Osteoblast (primary cell): ENCODE results near the gene CPEB3. TPM values are rescaled to one million over a fixed set of nuclear protein-coding genes. Genes with fewer than 3 reads are reported as not detected.
"Not testable (repeated sequence)": the region's sequence is repeated elsewhere in the genome, so short reads cannot be mapped to it uniquely, and the experiment has no call there.

Experiments used
- DNase-seq: peaks from one replicate; pipeline ENCODE4 v3.0.0; 2011; ENCODE audit warnings: low spot score, mixed read lengths; ENCODE audit not compliant: insufficient read length; ENCODE audit errors: missing footprints
- H2AFZ ChIP-seq: 2 replicates; pipeline ENCODE4 v1.6.0; 2011; ENCODE audit warnings: mild to moderate bottlenecking, low read length
- H3K27ac ChIP-seq: 2 replicates; pipeline ENCODE4 v1.5.1; 2011; ENCODE audit warnings: mild to moderate bottlenecking, low read depth, low read length, moderate library complexity
- H3K27me3 ChIP-seq: 2 replicates; pipeline ENCODE4 v1.6.0; 2012; ENCODE audit warnings: mild to moderate bottlenecking, control low read depth, inconsistent platforms, low read length, moderate library complexity; ENCODE audit not compliant: insufficient read depth
- H3K36me3 ChIP-seq: 2 replicates; pipeline ENCODE4 v1.5.1; 2011; ENCODE audit warnings: mild to moderate bottlenecking, low read length, control low read depth, moderate library complexity; ENCODE audit not compliant: insufficient read depth
- H3K4me1 ChIP-seq: 2 replicates; pipeline ENCODE4 v1.5.1; 2011; ENCODE audit warnings: mild to moderate bottlenecking, low read length, control low read depth, moderate library complexity; ENCODE audit not compliant: insufficient read depth
- H3K4me2 ChIP-seq: 2 replicates; pipeline ENCODE4 v1.6.0; 2011; ENCODE audit warnings: mild to moderate bottlenecking, low read length; ENCODE audit not compliant: insufficient read depth
- H3K4me3 ChIP-seq: fragments of 200-600 bp; sonication (generic); 3 replicates; pipeline ENCODE4 v1.5.1; 2012; ENCODE audit warnings: mild to moderate bottlenecking, low read length, inconsistent platforms; ENCODE audit not compliant: insufficient read depth
- H3K79me2 ChIP-seq: 2 replicates; pipeline ENCODE4 v1.6.0; 2012; ENCODE audit warnings: mild to moderate bottlenecking, low read length, control low read depth, inconsistent platforms; ENCODE audit not compliant: insufficient read depth
- H3K9me3 ChIP-seq: 2 replicates; pipeline ENCODE4 v1.5.1; 2011; ENCODE audit warnings: low read depth, low read length, control low read depth
- H4K20me1 ChIP-seq: 2 replicates; pipeline ENCODE4 v1.6.0; 2012; ENCODE audit warnings: mild to moderate bottlenecking, low read length, control low read depth; ENCODE audit not compliant: insufficient read depth
- total RNA-seq: library from RNA; depleted of rRNA; stranded (reverse); fragments of >200 nt; gene quantifications from 2 replicates; pipeline ENCODE4 v1.2.3, GENCODE V29; 2012
- TF ChIP-seq, protein P1 (sequence below): IDR thresholded peaks from 2 replicates; pipeline ENCODE4 v1.5.1; 2011; ENCODE audit warnings: mild to moderate bottlenecking, low read depth, low read length, moderate library complexity; ENCODE audit errors: extremely low read depth

Gene CPEB3
- total RNA-seq, 1 donor, result 1.1 TPM

DNA sequence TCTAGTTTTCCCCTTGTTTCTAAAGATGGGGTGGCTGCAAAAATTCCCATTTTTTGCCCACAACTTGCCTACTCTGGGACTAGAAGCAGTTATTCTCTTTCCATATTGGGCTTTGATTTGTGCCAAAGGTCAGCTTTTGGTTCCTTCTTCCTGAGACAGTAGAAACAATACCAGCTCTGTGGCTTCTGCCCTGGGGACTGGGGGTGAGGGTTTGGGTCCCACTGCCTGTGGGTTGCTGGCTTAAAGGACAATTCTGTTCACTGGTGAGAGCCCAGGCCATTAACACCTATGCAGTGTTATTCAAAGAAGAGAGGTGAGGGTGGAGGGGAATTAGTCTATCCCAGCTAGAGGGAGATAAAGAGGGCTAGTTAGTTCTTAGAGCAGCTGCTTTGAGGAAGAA, 171.5 kb downstream of the CPEB3 start:
- Histone ChIP-seq H2AFZ (no peak overlapping the region), H3K4me1 (peaks cover 6% of the 10 kb centered on the region), H3K9me3 (no peaks in the 10 kb centered on the region), H3K27ac (no peak overlapping the region), H3K27me3 (no peaks in the 10 kb centered on the region), H3K36me3 (no peaks in the 10 kb centered on the region), H3K79me2 (no peaks in the 10 kb centered on the region), H3K4me2 (no peak overlapping the region), H4K20me1 (no peaks in the 10 kb centered on the region), H3K4me3 (no peak overlapping the region)
- DNase-seq, result no peak
- TF ChIP-seq, protein P1, sequence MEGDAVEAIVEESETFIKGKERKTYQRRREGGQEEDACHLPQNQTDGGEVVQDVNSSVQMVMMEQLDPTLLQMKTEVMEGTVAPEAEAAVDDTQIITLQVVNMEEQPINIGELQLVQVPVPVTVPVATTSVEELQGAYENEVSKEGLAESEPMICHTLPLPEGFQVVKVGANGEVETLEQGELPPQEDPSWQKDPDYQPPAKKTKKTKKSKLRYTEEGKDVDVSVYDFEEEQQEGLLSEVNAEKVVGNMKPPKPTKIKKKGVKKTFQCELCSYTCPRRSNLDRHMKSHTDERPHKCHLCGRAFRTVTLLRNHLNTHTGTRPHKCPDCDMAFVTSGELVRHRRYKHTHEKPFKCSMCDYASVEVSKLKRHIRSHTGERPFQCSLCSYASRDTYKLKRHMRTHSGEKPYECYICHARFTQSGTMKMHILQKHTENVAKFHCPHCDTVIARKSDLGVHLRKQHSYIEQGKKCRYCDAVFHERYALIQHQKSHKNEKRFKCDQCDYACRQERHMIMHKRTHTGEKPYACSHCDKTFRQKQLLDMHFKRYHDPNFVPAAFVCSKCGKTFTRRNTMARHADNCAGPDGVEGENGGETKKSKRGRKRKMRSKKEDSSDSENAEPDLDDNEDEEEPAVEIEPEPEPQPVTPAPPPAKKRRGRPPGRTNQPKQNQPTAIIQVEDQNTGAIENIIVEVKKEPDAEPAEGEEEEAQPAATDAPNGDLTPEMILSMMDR, result no peak

DNA sequence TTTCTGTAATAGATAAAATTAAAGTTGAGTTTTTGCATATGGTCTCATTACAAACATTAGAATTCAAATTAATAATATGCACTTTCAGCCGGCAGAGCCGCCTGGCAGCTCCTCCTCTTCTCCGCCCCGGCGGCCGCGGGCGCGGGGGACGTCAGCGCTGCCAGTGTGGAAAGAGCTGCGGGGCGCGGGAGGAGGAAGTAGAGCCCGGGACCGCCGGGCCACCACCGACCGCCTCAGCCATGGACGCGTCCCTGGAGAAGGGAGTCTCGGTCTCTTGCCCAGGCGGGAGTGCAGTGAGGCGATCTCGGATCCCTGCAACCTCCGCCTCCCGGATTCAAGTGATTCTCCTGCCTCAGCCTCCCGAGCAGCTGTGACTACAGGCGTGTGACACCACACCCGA, 176.0 kb downstream of the CPEB3 start:
- not testable (repeated sequence) for H2AFZ ChIP-seq, H3K9me3 ChIP-seq, H3K27ac ChIP-seq, DNase-seq, H3K79me2 ChIP-seq, H3K27me3 ChIP-seq, H3K36me3 ChIP-seq, H3K4me3 ChIP-seq, H3K4me2 ChIP-seq
- Histone ChIP-seq H4K20me1 (peaks cover 11% of the 10 kb centered on the region), H3K4me1 (peaks cover 19% of the 10 kb centered on the region)

DNA sequence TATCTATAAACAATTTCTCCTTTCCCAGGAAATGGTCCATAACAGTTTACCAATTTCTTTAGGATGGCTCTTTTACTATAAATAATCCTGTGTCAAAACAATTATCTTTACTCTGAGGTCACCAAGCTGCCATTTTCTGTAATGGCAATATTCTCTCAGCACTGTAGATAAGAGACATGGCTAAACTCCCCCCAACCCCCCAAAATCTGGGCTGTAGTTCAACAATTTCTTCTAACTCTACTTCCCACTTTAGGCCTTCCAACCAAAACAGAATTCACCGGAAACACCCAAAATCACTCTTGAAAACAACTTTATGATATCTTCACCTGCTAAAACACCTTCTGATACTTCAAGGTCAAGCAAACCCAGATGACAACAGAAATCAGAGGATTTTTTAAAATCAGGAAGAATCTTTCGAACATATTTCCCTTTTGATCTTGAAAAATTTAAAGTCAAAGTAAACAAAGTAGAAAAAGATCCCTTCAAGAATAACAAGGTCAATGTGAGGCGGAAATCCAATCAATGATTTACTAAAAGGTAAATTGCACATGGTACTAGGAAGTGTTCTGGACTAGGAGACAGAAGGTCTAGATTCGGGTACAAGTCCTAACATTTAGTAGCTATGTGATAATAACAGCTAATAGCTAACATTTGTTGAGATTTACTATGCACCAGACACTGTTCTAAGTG, 176.8 kb downstream of the CPEB3 start:
- Histone ChIP-seq H3K9me3 (no peaks in the 10 kb centered on the region), H3K4me2 (no peak overlapping the region), H4K20me1 (peaks cover 11% of the 10 kb centered on the region), H3K79me2 (no peaks in the 10 kb centered on the region), H2AFZ (no peak overlapping the region), H3K36me3 (no peaks in the 10 kb centered on the region), H3K27ac (no peak overlapping the region), H3K4me1 (peaks cover 21% of the 10 kb centered on the region), H3K27me3 (no peaks in the 10 kb centered on the region), H3K4me3 (no peak overlapping the region)
- TF ChIP-seq, protein P1, result no peak
- DNase-seq, result no peak

DNA sequence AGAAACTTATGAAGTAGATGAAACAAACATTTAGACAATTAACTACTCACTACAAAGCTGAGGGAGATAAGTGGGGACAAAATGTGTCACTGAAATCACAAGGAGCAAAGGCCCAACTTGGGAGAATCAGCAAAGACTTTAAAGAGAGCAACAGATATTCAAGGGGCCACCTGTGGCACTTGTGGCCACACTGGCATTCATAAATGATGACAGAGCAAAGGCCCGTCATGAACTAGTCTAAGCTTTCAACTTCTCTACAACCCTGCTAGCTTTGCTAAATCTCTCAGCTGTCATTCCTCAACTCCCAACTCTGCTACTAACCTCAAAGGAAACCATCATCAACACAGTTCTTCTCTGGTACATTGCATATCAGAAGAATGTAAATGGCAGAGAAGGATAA, 178.4 kb downstream of the CPEB3 start:
- H2AFZ ChIP-seq, result no peak overlapping the region
- no peaks in the 10 kb centered on the region for H3K27me3 ChIP-seq
- H4K20me1 ChIP-seq, result peaks cover 11% of the 10 kb centered on the region
- H3K27ac ChIP-seq, result no peak overlapping the region
- H3K4me3 ChIP-seq, result no peak overlapping the region
- DNase-seq, result no peak
- TF ChIP-seq, protein P1, result no peak
- H3K79me2 ChIP-seq, result no peaks in the 10 kb centered on the region
- no peaks in the 10 kb centered on the region for H3K9me3 ChIP-seq
- no peaks in the 10 kb centered on the region for H3K36me3 ChIP-seq
- no peak overlapping the region for H3K4me2 ChIP-seq
- H3K4me1 ChIP-seq, result peaks cover 21% of the 10 kb centered on the region
